GM10248 (cell line): Measurements from ENCODE around the gene MIGA2.
A peak's percentile ranks its signal among the peaks of the same experiment; 100 is the strongest.

ENCODE experiments used
- CTCF ChIA-PET: fragments of 300-600 bp; sonication (Branson Sonifier 250); formaldehyde crosslinking; extraction: SDS; loops from one replicate; lab custom pipeline; 2021; ENCODE audit warnings: antibody characterized with exemption; lab: Yijun Ruan, JAX
- POLR2A ChIA-PET: fragments of 350-650 bp; sonication (Branson Sonifier 250); formaldehyde crosslinking; extraction: SDS; loops from one replicate; lab custom pipeline; 2020; ENCODE audit warnings: antibody characterized with exemption; lab: Yijun Ruan, JAX
- DNase-seq: peaks from one replicate; pipeline ENCODE4 v3.0.0; 2012; ENCODE audit errors: extremely low spot score
- TF ChIP-seq, protein P1 (sequence below): IDR thresholded peaks from 2 replicates; pipeline ENCODE4 v1.5.1; 2012; ENCODE audit warnings: mild to moderate bottlenecking, low read depth; ENCODE audit errors: extremely low read depth, missing control alignments, control extremely low read depth

Gene MIGA2

DNA sequence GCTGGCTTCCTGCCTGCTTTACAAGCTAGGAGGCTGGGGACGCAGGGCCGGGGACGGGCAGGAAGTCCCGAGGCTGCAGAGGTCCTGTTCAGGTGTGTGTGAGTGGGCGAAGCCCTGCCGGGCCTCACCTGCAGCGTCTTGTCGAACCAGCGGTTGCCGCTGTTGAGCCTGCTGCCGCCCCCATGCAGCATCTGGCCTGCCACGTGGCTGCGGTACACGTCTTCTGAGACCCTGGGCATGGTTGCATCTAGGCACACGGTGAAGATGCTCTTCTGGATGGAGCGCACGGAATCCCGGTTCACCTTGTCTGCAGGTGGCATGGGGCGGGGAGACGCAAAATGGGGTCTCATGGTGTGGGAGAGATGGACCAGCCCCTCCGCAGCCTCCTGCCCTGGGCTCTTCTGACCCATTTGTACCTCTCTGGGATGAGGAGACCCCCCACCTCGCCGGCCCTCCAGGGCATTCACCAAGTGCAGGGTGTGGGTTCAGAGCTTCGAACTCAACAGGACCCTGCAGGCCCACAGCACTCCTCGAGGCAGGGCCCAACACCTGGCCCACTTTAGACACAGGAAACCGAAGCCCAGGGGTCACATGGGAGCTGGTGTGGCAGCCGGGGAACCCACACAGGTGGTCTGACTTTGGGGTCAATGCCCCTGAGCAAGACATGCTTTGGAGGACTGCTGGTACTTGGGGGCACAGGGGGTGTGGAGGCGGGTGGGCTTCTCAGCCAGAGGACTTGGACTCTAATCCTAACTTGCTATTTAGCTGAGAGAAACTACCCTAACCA, 64.2 kb downstream of the MIGA2 start:
- no peak for DNase-seq
- ChIA-PET POLR2A (no interaction called here), CTCF (interaction anchor here (1.5 to 2.0 kb wide), 2 partner anchors 9 to 21 kb away, joined by 3 to 6 read pairs; no protein-coding TSS in a partner anchor)
- TF ChIP-seq, protein P1, sequence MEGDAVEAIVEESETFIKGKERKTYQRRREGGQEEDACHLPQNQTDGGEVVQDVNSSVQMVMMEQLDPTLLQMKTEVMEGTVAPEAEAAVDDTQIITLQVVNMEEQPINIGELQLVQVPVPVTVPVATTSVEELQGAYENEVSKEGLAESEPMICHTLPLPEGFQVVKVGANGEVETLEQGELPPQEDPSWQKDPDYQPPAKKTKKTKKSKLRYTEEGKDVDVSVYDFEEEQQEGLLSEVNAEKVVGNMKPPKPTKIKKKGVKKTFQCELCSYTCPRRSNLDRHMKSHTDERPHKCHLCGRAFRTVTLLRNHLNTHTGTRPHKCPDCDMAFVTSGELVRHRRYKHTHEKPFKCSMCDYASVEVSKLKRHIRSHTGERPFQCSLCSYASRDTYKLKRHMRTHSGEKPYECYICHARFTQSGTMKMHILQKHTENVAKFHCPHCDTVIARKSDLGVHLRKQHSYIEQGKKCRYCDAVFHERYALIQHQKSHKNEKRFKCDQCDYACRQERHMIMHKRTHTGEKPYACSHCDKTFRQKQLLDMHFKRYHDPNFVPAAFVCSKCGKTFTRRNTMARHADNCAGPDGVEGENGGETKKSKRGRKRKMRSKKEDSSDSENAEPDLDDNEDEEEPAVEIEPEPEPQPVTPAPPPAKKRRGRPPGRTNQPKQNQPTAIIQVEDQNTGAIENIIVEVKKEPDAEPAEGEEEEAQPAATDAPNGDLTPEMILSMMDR = no peak

DNA sequence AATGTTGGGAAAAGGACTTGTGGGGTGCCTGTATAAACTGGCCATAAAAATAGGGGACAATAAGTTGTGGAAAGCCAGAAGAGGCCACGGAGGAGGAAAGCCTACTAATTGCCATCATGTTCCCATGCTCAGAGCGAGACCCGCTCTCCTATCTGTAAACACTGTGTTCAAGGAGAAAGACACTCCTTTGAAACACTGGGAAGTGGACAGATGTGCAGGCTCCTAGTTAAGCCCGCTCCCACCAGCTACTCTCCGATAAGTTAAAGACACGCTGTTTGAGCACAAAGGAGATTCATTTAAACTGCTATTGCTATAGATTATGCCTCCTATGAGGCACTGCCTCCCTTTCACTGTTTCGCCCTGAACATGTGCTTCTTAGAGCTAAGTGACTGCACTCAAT, 64.9 kb downstream of the MIGA2 start:
- DNase-seq = no peak
- TF ChIP-seq, protein P1 = no peak
- POLR2A ChIA-PET = no interaction called here
- CTCF ChIA-PET = interaction anchor here (0.9 to 2.0 kb wide), 3 partner anchors 10 to 38 kb away, joined by 3 to 6 read pairs (median 3); no protein-coding TSS in a partner anchor

DNA sequence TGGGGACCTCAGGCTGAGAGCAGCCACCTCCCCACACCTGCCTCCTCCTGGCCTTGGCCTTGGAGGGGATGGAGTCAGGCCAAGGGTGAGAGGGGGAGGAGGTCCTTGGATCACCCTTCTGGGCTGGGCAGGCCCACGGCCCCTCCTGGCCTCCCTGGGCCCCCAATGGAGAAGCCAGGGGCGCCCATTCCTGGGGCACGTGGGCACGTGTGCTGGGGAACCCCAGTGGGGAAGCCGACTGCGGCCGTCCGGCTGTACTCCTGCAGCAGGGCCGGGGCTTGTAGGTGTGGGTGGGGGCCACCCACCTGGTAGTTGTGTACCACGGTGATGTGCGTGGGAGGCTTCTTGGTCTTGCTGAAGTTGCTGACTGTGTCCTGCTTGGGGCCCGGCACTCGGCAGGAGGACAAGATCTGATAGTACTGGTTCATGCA, 65.7 kb downstream of the MIGA2 start:
- POLR2A ChIA-PET = no interaction called here
- TF ChIP-seq, protein P1 = no peak
- DNase-seq = no peak
- CTCF ChIA-PET = interaction anchor here (0.9 to 2.0 kb wide), 3 partner anchors 11 to 37 kb away, joined by 3 to 6 read pairs (median 3); no protein-coding TSS in a partner anchor

DNA sequence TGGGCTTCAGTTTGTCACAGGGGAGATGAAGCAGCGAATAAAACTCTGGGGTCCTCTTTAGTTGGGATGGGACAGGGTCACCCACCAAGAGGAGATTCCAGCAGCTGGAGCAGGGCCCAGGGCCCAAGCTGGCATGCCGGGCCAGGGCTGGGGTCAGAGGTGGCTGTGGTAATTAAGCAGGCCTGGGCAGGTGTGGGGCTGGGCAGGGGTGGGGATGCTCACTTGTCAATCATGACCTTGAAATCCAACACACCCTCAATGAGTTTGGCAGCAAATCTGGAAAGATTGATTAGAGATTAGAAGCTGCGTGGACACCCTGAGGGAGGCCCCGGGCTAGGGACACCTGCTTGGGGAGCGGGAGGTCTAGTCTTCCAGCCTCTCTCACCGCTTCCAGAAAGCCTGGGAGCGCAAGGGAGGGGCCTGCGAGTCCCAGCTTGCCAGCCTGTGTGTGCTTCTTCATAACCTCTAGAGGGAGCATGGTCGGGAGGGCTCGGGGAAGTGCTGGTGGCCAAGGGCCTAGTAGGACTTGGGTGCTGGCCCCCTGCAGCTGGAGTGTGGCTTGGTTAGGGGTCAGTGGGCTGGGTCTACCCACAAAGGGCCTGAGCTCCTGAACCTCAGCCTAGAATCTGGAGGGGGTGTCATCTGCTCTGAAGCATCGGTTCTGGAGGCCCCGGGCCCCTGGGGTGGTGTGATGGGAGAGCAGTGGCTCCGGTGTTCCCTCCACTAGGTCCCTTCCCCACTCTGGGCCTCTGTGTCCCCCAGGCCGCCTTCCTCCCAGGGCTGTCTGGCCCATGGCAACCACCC, 66.6 kb downstream of the MIGA2 start:
- TF ChIP-seq, protein P1 = peak; percentile 65
- POLR2A ChIA-PET = no interaction called here
- DNase-seq = peak; percentile 62
- CTCF ChIA-PET = interaction anchor here (0.7 to 1.3 kb wide), 4 partner anchors 20 to 69 kb away, joined by 3 to 5 read pairs (median 4); partner anchors contain the start of gene DOLPP1

DNA sequence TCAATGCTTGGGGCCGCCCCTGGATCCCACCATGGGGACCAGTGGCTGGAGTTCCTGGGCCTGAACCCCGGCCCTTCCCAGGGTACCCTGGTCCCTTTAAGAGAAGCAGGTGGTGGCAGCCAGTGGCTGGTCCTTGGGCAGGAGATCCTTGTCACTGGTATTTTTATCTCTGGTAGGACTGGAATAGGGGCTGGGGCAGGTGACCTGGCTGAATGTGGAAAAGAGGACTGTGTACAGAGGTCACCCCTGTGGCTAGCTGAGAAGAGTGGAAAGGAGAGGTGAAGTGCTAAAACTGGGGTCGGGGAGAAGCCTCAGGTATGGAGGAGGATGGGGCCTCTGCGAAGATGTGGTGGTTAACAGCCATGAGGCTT, 67.2 kb downstream of the MIGA2 start:
- DNase-seq = no peak
- ChIA-PET POLR2A (no interaction called here), CTCF (interaction anchor here (0.9 to 1.3 kb wide), 4 partner anchors 21 to 39 kb away, joined by 3 to 5 read pairs (median 4); partner anchors contain the start of gene DOLPP1)
- TF ChIP-seq, protein P1 = no peak

DNA sequence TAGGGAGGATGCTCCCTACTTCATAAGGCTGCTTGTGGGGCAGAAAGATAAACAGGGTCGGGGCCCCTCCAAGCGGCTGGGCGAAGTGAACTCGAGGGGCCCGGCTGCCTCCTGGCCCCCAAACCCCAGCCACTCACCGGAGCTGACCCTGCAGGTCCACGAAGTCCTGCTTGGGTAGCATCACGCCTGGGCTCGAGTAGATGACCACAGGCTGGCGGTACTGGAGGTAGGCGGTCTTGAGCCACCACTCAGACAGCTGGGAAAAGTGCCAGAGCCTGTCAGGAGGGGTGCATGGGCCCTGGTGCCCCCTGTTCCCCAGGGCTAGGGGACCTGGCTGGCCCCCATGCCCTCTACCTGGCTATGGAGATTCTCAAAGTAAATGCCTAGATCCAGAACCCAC, 67.6 kb downstream of the MIGA2 start:
- ChIA-PET POLR2A (no interaction called here), CTCF (interaction anchor here (0.9 to 1.3 kb wide), 3 partner anchors 21 to 39 kb away, joined by 3 to 5 read pairs (median 4); partner anchors contain the start of gene DOLPP1)
- TF ChIP-seq, protein P1 = no peak
- DNase-seq = no peak
